Measurements from ENCODE around the gene FADS3. TPM values are rescaled to one million over a fixed set of nuclear protein-coding genes. Genes with fewer than 3 reads are reported as not detected.
A peak's percentile ranks its signal among the peaks of the same experiment; 100 is the strongest.

FADS3 gene
- polyA plus RNA-seq, 5 donors, result 7.6 to 17.9 (median 11.1) TPM

DNA sequence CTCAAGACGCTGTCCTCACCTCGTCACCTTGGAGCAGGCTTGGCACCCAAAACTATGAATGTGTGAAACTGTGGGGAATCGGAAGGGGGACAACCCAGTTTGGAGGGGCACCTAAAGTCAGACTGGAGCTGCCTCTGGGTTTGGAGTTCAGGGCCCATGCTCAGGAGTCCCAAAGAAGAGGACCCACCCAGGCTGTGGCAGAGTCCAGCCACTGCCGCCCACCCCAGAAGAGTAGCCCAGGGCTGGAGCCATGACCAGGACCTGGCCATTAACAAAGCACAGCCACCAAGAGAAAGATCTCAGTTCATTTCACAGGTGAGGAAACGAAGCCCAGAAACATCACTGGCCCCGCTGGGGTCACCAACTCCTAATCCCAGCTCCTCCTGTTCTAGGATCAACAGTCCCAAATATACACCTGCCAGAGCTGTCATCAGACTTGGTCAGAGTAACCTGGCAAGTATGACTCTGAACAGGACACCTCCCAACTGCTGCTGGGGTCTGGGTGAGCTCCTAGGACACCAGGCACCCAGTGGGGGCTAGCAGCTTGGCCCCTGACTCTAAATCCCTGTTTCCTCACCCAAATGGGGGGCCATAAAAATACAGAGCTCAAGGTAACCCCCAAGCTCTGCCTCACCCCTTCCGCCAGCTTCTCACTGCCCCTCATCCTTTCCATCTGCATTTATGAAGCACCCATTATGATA is 23.3 kb upstream of the FADS3 start:
- no peak for DNase-seq

DNA sequence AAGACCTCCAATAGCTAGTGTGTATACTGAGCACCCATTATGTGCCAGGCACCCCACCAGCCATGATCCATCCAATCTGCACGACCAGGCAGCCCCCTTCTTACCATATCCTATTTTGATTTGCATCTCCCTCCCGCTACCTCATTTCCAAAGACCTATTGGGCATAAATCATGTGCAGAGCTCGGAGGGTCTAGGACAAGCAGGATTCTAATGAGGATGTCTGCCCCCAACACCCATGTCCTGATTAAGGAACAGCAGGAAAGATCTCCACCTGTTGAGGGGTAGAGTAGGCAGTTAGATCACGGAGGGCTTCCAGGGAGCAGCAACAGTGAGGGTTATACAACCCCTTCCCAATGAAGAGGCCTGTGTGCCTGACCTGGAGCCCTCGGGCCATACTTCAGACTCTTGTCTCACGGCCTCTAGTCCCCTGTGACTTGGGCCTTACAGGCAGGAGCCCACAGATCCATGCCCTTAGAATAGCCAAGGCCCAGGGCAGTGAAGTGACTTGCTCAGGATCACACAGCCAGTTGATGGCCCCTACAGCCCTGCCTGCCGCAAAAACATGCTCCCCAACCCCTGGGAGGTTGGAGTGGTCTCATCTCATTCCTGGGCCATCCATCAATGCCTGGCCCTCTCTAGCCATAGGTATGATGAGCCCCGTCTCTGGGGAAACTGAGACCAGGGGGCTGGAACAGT is 22.5 kb upstream of the FADS3 start:
- no peak for DNase-seq

DNA sequence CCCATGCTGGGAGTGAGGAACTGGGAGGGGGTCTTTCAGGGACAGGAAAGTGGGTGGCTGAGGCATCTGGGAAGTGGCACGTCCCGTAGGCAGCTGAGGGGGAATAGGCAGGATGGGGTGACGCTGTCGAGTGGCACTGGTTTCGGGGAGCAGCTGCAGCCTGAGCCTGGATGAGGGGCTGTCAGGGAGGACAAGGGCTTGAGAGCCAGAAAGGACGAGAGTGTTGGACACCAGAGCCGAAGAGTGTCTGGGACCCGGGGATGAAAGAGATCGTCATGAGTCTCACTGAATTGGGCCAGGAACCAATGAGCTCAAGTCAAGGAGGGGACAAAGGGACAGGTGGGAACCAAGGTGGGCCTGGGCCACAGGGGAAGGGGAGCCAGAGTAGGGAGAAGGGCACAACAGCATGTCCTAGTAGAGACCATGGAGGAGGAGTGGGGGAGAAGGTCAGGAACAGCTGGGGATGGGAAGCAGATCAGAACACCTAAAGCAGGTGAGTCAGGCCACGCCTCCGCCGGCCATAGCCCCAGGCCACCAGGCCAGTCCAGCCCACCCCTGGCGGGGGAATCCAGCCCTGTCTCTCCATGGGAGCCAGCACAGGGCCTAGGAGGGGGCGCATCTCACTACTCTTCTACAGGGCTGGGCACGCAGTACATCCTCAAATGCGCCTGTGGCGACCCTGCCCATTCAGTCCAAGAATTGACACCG is 21.8 kb upstream of the FADS3 start:
- DNase-seq, result no peak

DNA sequence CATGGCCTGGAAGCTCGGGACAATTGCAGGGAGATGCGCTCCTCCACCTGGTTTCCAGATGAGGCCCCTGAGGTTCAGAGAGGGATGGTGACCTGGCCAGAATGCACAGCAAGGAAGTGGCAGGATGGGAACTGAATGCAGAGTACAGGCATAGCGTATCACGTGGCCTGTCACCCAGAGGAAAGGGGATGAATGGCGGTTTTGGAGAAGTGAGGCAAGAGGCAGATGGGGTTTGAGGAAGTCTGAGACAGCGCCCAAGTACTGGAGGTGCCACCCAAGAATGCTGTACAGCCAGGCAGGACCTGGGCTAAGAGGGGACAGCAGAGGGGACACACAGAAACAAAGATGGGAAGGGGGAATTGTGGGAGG is 21.2 kb upstream of the FADS3 start:
- DNase-seq, result no peak

DNA sequence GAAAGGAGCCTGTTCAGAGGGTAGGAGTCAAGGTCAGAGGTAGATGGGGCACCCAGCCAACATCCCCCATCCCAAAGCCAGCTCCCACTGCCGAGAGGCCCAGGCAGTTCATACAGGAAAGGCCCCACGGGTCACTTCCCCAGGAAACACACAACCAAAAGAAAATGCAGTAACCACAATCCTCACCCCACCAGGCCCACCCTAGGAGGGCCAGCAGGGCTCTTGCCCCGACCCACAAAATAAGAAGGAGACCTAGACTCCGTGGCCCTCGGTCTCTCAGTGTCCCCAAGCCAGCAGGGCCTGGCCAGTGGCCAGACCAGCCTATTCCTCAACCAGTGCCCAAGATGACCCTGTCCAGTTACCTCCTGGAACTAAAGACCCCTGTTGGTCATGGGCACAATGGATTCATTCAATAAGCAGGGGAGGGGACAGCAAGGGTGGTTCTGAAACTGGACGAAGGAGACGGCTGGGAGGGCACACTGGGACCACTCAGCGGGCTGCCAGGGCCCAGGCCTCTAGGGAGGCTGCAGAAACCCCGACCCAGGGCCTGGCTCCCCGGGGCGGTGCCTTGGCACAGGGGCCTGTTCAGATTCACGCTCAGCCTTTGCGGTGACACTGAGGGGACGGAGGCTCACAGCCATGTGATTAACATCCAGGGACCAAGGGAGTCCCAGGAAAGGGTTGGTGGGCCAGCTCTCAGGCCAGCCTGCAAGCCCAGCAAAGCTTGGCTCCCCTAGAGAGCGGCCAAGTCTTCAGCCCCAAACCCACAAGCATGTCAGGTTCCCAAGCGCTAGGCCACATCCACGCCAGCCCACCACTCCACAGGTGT is 20.6 kb upstream of the FADS3 start:
- no peak for DNase-seq

DNA sequence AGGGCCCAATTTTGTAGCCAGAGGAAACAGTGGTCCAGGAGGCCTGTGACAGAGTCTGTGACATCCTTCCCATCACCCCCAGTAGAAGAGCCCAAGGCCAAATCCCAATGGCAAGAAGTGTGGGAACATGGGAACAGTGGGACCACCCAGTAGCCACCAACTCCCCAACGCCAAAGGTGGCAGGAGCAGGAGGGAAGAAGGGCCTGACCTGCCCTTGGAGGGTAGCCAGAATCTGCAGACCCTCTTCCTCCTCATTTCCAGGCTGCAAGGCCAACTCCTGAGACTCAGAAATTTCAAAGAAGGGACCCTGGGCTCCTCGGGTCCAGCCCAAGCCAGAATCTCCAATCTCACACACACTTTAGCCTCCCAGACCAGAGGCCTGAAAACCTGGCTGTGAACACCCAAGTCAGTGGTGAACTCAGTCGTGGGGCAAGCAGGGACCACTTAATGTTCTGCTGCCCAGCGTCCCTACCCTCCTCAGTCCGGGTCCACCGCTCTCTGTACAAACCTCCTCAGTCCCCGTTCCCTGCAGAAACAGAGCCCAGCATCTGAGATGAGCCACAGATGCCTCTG is 19.9 kb upstream of the FADS3 start:
- DNase-seq, result no peak

DNA sequence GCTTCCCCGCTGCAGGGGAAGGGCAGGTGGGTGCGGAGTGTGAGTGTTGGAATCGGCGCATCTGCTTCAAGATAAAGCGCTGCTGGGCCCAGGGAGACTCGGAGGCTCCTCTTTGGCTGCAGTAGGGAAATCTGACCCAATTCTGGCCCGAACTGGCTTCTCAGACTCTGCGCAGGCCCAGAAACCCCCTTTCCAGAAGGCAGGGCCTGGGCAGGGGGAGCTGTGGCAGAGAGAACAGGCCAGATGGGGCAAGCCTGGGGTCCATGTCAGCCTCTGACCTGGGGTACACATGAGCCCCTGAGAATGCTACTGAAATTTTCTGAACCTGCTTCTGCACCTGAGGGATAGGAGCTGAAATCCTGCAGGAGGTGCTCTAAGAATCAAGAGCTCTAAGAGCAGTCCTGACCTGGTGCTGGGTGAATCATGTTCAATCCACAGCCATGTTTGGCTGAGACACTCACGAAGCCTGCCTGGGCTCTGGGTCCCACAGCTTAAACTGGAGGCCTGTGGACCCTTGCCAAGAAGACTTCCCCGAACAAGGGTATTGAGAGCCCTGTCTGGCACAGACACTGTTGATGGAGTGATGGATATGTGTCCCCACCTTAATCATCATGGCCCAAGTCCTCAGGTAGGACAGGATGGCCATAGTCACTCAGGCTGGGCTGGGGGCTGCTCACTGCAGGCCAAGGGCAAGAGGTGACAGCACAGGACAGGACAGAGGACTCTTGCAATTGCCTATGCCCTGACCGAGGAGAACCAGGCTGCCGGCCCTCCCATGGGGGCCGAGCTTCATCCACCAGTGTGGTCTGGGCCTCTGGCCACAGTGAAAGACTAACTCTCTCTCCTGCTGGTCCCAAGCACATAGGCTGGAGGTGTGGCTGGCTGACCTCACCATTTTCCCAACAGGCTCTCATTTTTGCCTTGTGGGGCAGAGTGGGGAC is 19.1 kb upstream of the FADS3 start:
- no peak for DNase-seq

DNA sequence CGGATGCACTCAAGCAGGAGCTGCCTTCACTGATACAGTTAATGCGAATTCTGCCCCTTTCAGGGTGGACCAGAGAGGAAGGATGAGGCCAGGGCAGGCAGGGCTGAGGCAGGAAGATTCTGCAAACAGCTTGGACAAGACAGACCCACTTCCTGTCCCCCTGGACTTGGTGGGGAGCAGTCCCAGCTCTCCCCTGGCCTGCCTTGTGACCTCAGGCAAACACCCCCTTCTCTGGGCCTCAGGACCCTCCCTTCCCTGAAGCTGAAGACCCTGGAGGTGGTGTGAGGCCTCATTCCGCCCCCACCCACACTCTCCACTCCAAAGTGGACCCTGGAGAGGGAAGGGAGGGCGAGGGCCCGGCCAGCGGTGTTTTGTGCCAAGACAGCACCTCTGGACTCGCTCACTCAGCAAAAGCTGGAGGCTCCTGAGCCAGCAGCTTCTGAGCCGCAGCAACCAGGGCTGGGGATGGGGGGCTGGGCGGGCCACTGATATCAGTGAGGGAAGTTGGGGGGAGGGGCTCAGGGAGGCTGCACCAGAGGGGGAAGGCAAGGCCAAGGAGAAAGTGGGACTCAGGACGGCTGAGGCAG is 17.5 kb upstream of the FADS3 start:
- DNase-seq, result peak; percentile 57 to 60

DNA sequence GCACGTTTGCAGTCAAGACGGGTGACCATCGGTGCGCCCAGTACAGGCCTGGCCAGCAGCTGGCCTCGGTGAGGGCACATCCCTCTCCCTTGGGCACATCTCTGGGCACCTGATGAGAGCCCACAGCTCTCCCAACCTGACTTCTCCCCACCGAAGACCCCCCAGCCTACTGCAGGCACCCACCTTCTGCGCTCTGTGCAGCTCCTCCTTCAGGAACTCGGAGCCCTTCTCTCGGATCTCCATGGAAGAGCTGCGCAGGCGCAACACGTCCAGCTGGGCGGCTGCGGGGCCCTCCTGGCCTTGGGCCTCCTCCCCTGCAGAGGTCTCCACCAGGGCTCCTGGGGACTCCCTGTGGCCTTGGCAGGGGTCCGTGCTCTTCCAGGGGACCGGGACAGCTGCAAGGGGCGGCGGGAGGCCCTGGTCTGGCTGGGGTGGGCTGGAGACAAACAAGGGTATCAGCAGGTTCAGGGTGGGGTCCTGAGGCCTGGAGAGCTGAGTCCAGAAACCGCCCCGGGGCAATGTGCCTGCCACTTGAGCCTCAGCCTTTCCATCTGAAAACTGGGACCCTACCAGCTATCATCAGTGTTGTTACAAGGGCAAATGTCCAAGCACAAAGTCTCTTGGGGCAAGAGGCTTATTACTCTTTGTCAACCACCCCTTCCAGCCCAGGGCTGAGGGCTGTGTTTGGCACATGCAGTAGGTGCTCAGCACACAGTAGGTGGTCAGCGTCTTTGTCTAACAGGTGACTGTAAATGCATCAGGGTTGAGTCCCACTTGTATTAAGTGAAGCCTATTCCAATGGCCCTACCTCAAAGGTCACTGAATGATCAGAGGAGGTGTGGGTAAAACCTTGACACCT is 16.8 kb upstream of the FADS3 start:
- no peak for DNase-seq

DNA sequence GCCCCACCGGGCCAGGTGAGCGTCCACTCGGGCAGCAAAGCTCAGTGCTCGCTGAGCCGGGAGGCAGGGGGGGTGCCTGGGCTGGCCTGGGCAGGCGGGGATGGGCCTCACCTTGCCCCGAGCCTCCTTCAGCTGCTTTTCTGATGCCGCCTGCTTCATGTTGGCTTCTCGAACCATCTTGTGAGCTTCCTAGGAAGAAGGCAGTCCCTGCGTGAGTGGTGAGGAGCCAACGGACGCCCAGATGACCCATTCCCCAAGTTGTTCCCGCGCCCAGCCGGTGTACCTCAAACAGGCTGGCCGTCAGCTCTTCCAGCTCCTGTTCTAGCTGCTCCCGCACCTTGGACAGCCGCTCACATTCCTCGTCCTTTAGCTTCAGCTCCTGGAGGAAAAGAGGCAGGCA is 15.9 kb upstream of the FADS3 start:
- DNase-seq, result no peak

DNA sequence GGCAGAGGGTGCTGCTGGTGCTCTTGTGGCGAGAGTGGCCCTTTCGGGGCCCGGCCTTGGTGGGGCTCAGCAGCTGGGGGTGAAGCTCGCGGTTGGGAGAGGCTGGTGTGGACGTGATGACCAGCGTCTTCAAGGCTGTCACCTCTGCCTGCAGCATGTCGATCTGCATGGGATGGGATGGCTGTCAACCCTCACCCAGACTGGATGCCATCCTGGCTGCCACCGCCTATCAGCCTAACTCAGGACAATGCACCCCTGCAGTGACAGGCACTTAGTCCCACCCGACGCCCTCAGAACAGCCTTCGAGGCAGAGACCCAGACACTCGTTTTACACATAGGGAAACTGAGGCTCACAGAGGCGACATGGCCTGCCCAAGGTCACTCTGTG is 15.2 kb upstream of the FADS3 start:
- no peak for DNase-seq

DNA sequence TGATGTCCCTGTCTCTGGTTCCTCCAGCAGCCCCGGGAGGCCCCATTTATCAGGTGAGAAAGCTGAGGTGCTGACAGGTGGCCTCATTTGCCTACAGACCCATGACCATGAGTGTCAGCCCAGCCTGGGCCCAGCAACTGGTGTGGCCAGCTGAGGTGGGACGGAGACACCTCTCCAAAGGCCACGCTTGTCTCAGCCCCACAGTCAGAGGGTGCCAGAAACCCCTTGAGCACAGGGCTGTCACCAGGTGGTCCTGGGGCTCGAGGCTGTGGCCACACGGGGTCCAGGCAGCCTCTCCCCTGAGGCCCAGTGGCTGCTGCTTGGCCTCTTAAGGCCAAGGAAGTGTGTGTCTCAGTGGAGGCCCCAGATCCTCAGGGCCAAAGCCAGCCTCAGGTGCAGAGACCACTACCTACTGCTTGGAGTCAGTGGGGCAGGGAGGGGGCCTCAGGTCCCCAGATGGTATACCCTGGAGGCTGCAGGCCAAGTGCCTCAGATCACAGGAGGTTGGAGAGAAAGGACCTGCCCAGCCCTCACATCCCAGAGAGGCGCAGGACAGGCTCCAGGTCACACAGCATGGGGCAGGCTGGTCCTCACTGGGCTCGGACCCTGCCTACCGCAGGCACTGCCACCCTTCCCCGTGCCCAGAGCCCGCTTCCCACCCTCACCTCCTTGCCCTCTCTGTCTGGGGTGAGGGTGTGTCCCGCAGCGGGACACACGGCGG is 14.6 kb upstream of the FADS3 start:
- DNase-seq, result no peak

DNA sequence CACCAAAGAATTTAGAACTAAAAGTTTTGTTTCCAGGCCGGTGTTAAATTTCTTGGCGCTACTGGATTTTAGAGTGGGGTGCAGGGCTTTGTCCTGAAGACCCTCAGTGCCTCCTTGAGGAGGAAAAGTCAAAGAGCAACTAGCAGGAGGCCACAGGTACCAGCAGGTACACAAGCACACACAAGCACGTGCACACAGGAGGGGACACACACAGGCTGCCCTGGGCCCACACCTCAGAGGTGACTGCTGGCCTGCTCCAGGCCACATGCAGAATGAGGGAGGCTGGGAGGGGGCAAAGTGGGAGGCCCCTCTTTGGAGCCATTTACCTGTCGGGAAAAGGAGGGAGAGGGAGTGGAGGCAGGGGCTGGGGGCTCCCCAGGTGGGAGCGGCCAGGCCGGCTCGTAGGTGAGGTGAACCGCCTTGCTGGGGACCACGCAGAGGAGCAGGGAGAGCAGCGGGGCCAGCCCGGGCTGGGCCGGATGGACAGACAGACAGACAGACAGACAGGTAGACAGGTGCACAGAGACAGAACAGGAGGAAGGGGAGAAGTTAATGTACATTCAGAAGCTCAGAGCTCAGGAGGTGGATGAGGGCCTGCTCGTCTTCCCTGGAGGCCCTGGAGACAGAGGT is 13.8 kb upstream of the FADS3 start:
- no peak for DNase-seq

DNA sequence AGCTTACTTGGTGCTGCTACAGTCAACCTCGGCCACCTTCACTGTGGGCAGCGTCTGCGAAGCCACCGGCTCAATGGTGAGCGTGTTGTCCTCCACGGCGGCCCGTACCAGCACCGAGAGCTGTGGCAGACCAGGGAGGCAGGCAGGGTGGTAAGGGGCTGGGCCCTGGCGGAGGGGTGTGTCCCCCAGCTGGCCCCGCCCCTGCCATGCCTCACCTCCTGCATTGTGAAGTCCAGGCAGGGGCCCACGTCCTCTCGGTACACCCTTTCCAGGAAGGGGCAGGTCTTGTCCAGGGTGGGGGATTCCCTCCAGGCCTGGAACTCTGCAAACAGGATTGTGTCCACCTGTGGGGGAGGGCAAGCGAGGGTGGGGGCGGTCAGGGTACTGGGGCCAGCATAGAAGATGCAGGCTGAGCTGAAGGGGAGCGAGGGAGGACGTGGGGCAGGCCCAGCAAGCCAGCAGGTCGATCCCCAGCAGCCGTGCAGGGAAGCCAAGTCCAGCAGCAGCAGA is 13.2 kb upstream of the FADS3 start:
- DNase-seq, result no peak

DNA sequence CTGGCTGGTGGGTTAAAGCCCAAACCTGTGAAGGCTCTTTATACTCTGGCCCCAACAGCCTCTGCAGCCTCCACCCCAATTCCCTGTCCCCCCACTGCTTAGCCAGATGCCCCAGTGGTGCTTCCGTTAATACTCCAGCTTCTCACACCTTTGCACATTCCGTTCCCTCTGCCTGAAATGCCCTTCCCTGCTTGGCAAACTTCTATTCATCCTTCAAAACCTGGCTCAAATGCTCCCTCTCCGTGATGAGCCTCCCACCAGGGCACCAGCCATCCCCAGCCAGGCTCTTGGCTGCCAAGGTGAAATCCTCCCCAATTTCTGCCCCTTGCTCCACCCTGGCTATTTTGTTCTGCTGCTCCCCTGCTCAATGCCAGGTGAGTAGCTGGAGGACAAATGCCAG is 12.5 kb upstream of the FADS3 start:
- no peak for DNase-seq

DNA sequence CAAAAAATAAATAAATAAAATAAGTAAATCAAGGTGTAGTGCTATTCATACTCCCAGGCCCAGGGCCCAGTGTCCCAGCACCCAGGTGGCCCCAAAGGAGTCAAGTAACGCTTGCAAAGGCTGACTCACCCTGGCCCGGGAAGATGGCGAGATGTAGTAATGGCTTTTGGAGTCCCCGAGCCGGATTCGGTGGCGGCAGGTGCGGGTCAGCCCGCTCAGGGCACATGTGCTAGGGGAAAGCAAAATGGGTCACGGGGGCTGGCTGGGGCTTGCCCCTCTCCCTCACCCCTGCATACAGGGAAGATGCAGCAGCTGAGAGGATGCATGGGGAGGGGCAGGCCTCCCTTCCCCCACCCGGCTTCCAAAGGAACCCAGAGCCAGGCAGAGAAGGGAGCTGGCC is 11.0 kb upstream of the FADS3 start:
- no peak for DNase-seq

DNA sequence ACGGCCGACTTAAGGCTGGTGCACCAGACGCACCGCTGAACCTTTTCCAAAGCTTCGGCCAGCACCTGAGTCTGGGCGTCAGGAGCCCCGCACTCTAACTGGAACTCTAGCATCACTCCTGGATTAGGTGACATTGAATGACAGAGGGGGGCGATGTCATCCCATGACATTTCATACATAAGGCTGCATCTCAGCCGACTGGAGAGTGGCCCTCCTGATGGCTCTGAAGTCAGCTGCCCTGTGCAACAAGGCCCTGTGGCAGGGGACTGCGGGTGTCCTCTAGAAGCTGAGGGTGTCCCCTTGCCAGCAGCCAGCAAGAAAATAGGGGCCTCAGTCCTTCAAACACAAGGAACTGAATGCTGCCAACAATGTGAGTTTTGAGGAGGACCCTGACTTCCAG is 10.1 kb upstream of the FADS3 start:
- DNase-seq, result no peak

DNA sequence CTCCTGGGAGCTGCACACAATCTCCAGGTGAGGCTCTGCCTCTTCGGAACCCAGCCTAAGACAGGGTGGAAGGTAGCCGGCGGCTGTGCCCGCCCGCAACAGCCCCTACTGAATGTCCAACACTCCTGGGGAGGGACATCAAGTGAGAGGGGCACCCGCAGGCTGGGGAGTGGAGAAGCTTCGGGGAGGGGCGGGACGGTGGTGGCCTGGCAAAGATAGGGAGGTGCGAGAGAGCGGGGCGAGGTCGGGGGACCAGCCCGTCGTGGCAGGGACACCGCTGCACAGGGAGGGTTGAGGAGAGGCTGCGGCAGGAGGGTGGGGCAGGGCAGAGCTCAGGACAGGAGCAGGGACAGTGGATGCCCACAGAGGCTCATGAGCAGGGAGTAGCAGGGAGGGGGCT is 8.9 kb upstream of the FADS3 start:
- no peak for DNase-seq

Data from right lung (tissue), 5 donors.